GM12878 (cell line): ENCODE results near the gene MYRFL. TPM values are rescaled to one million over a fixed set of nuclear protein-coding genes. Genes with fewer than 3 reads are reported as not detected.
"Not testable (repeated sequence)": the region's sequence is repeated elsewhere in the genome, so short reads cannot be mapped to it uniquely, and the experiment has no call there.

Source experiments
- ATAC-seq: fragments of 200-7000 bp; cut with Tn5 transposase; 3 replicates; pipeline ENCODE4 v1.9.1; 2020; ENCODE audit warnings: mild to moderate bottlenecking, moderate library complexity
- BruUV-seq: library from RNA; stranded (reverse); fragments of 400-500 nt; replicated peaks from 2 replicates; lab custom pipeline; 2021; lab: Mats Ljungman, UMichigan
- CTCF ChIA-PET: fragments of 300-600 bp; sonication (Branson Sonifier 250); formaldehyde crosslinking; extraction: SDS; loops from one replicate; lab custom pipeline; 2021; ENCODE audit warnings: inconsistent platforms; lab: Yijun Ruan, JAX
- POLR2A ChIA-PET: fragments of 350-600 bp; formaldehyde crosslinking; extraction: SDS; loops from one replicate; lab custom pipeline; 2021; ENCODE audit warnings: inconsistent platforms; lab: Charles Lee
- RAD21 ChIA-PET: fragments of 300-600 bp; sonication (Branson Sonifier 250); formaldehyde crosslinking; loops from one replicate; lab custom pipeline; 2023; ENCODE audit warnings: antibody characterized with exemption; ENCODE audit not compliant: unreplicated experiment; lab: Charles Lee
- SMC1A ChIA-PET: fragments of 300-600 bp; sonication (Branson Sonifier 250); formaldehyde crosslinking; loops from one replicate; lab custom pipeline; 2023; ENCODE audit not compliant: unreplicated experiment, uncharacterized antibody; lab: Charles Lee
- DNase-seq: peaks from one replicate; pipeline ENCODE4 v3.0.0-alpha.2; 2011; ENCODE audit warnings: low read depth, low spot score
- FAIRE-seq: peaks from 3 replicates; lab custom pipeline; 2011; peaks lifted over from hg19 to GRCh38; lab: Jason Lieb, UNC
- H2AFZ ChIP-seq: 2 replicates; pipeline ENCODE4 v1.6.0; 2011; ENCODE audit warnings: low read depth, low read length, control low read depth; ENCODE audit not compliant: control insufficient read depth
- H3K27ac ChIP-seq: 2 replicates; pipeline ENCODE4 v1.5.1; 2011; ENCODE audit warnings: control low read depth; ENCODE audit not compliant: control insufficient read depth, insufficient read depth
- H3K27me3 ChIP-seq, 2 experiments: replicated peaks in 1 of 2; 2 replicates each; pipeline versions ENCODE4 v1.6.0 to v1.6.1; 2011; ENCODE audit warnings: low read length in 1 of 2; ENCODE audit not compliant: control insufficient read depth in 2 of 2, insufficient read depth in 2 of 2
- H3K36me3 ChIP-seq, 2 experiments: 2 replicates each; pipeline ENCODE4 v1.5.1; 2011; ENCODE audit warnings: low read length in 1 of 2; ENCODE audit not compliant: control insufficient read depth in 2 of 2, insufficient read depth in 2 of 2
- H3K4me1 ChIP-seq: 2 replicates; pipeline ENCODE4 v1.6.1; 2011; ENCODE audit warnings: mild to moderate bottlenecking, low read length, moderate library complexity, mixed read lengths; ENCODE audit not compliant: control insufficient read depth, insufficient read depth
- H3K4me2 ChIP-seq: 2 replicates; pipeline ENCODE4 v1.6.0; 2011; ENCODE audit warnings: control low read depth; ENCODE audit not compliant: control insufficient read depth, insufficient read depth
- H3K4me3 ChIP-seq: fragments of 200-600 bp; sonication (generic); 2 replicates; pipeline ENCODE4 v1.5.1; 2016
- H3K79me2 ChIP-seq: 2 replicates; pipeline ENCODE4 v1.6.0; 2011; ENCODE audit warnings: low read length; ENCODE audit not compliant: control insufficient read depth, insufficient read depth
- H3K9ac ChIP-seq: 2 replicates; pipeline ENCODE4 v1.8.0; 2011; ENCODE audit warnings: low read length, control low read depth, mixed read lengths; ENCODE audit not compliant: control insufficient read depth, insufficient read depth
- H3K9me3 ChIP-seq: replicated peaks from 3 replicates; pipeline ENCODE4 v1.5.1; 2011; ENCODE audit warnings: mild to moderate bottlenecking, low read length; ENCODE audit not compliant: control insufficient read depth, insufficient read depth
- H4K20me1 ChIP-seq: 2 replicates; pipeline ENCODE4 v1.6.0; 2011; ENCODE audit not compliant: control insufficient read depth, insufficient read depth
- ESRRA ChIP-seq: IDR thresholded peaks from 2 replicates; pipeline ENCODE4 v1.6.1; 2012; ENCODE audit warnings: mild to moderate bottlenecking, low read length, improper control_type of control experiment
- MTA2 ChIP-seq: fragments of 450-650 bp; IDR thresholded peaks from 2 replicates; pipeline ENCODE4 v1.6.1; 2016; ENCODE audit warnings: low read depth, mild to moderate bottlenecking, moderate library complexity
- NFYB ChIP-seq: IDR thresholded peaks from 2 replicates; pipeline ENCODE4 v1.6.1; 2011; ENCODE audit warnings: low read depth, mild to moderate bottlenecking, low read length, improper control_type of control experiment, moderate library complexity; ENCODE audit not compliant: insufficient read depth
- NRF1 ChIP-seq: conservative IDR thresholded peaks from 2 replicates; pipeline ENCODE4 v1.6.1; 2011; ENCODE audit warnings: mild to moderate bottlenecking, low read depth, low read length, improper control_type of control experiment
- YY1 ChIP-seq: IDR thresholded peaks from 2 replicates; pipeline ENCODE4 v1.6.1; 2011; ENCODE audit warnings: low read depth, mild to moderate bottlenecking, low read length
- ZNF24 ChIP-seq: fragments of 450-650 bp; IDR thresholded peaks from 2 replicates; pipeline ENCODE4 v1.6.1; 2017; ENCODE audit warnings: antibody characterized with exemption, mild to moderate bottlenecking
- ZNF592 ChIP-seq: fragments of 450-650 bp; IDR thresholded peaks from 2 replicates; pipeline ENCODE4 v1.6.1; 2017; ENCODE audit warnings: mild to moderate bottlenecking, moderate library complexity
- WGBS: methylation state at CpG from one replicate; pipeline ENCODE4 v1.1.6; 2016; ENCODE audit warnings: low lambda C conversion rate; ENCODE audit not compliant: insufficient replicate concordance, insufficient coverage; ENCODE audit errors: missing lambda C conversion rate; 5-methylcytosine and 5-hydroxymethylcytosine counted together
- in situ Hi-C: fragments of 300-500 bp; cut with MboI; formaldehyde crosslinking; loops from 9 replicates; pipeline ENCODE4 v1.14.3; 2018; ENCODE audit warnings: mixed read lengths
- intact Hi-C: fragments of 100-400 bp; cut with micrococcal nuclease; formaldehyde crosslinking; loops from one replicate; pipeline ENCODE4 v1.14.2; 2022; ENCODE audit not compliant: unreplicated experiment
- polyA plus RNA-seq, 11 experiments: library from polyadenylated mRNA; depleted of rRNA in 4 of 11; unstranded in 6 of 11; stranded (reverse) in 5 of 11; fragments of >200 nt; fragmentation: Nextera tagmentation in 4 of 11; fragmentation: Illumina TruSeq in 1 of 11; extraction: Ambion mirVana in 4 of 11; extraction: Trizol in 1 of 11; gene quantifications; 1 replicate in 1 of 11; 2 replicates in 10 of 11; pipeline versions ENCODE4 v1.2.1 to v1.2.3, GENCODE V29; 2011 to 2016; ENCODE audit warnings: inconsistent platforms in 2 of 11, missing spikeins in 2 of 11, low read depth in 1 of 11
- total RNA-seq, 4 experiments: library from RNA; depleted of rRNA in 3 of 4; stranded (reverse); fragments of >200 nt in 3 of 4; fragmentation: Illumina TruSeq in 1 of 4; extraction: Trizol in 1 of 4; gene quantifications; 2 replicates each; pipeline versions ENCODE4 v1.2.1 to v1.2.3, GENCODE V29; 2013 to 2021
- TF ChIP-seq, protein P1 (sequence below): fragments of 450-650 bp; conservative IDR thresholded peaks from 2 replicates; pipeline ENCODE4 v1.6.1; 2017; ENCODE audit warnings: mild to moderate bottlenecking, moderate library complexity

The MYRFL gene
- total and polyA plus RNA-seq, 10 of the 15 experiments (the other 5 are each of a cell fraction or from before 2014, with no cell fraction given) = 0.24 to 1.8 (median 0.64) TPM

- SMC1A ChIA-PET = no interaction called here
- H3K4me3 ChIP-seq = no peak overlapping the region
- no peaks in the 10 kb centered on the region for H3K9me3 ChIP-seq
- H3K27me3 ChIP-seq = no peaks in the 10 kb centered on the region
- 80% methylated on average over 2 of the region's 2 CpGs for WGBS
- no peak overlapping the region for H3K27ac ChIP-seq
- ATAC-seq = no peak
- no peaks in the 10 kb centered on the region for H3K4me1 ChIP-seq
- H3K36me3 ChIP-seq = no peaks in the 10 kb centered on the region
- DNase-seq = no peak
- CTCF ChIA-PET = no interaction called here
- no peak for TF ChIP-seq ZNF24
- no peak for TF ChIP-seq MTA2
- TF ChIP-seq, protein P1, sequence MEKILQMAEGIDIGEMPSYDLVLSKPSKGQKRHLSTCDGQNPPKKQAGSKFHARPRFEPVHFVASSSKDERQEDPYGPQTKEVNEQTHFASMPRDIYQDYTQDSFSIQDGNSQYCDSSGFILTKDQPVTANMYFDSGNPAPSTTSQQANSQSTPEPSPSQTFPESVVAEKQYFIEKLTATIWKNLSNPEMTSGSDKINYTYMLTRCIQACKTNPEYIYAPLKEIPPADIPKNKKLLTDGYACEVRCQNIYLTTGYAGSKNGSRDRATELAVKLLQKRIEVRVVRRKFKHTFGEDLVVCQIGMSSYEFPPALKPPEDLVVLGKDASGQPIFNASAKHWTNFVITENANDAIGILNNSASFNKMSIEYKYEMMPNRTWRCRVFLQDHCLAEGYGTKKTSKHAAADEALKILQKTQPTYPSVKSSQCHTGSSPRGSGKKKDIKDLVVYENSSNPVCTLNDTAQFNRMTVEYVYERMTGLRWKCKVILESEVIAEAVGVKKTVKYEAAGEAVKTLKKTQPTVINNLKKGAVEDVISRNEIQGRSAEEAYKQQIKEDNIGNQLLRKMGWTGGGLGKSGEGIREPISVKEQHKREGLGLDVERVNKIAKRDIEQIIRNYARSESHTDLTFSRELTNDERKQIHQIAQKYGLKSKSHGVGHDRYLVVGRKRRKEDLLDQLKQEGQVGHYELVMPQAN = no peak
- no peak for TF ChIP-seq NRF1
- no peak for TF ChIP-seq NFYB
- no peak for TF ChIP-seq ZNF592
- TF ChIP-seq YY1 = no peak
- TF ChIP-seq ESRRA = no peak
- POLR2A ChIA-PET = no interaction called here
- H4K20me1 ChIP-seq = no peaks in the 10 kb centered on the region
- in situ Hi-C loops = no loop called here
- H3K4me2 ChIP-seq = no peak overlapping the region
- no peak overlapping the region for H3K9ac ChIP-seq
- no peak overlapping the region for H2AFZ ChIP-seq
- no peak for FAIRE-seq
- RAD21 ChIA-PET = no interaction called here
- H3K79me2 ChIP-seq = no peaks in the 10 kb centered on the region
- intact Hi-C loops = no loop called here
- no TSS peak for BruUV-seq
Measured at GRCh38 chr12:69851976-69852375, 26.9 kb downstream of the MYRFL start.

- POLR2A ChIA-PET = not testable (repeated sequence)
Measured at GRCh38 chr12:69853176-69853961, 28.3 kb downstream of the MYRFL start.

More at GRCh38 chr12:69853176-69853961, 28.3 kb downstream of the MYRFL start:
- H3K27me3 ChIP-seq, in situ Hi-C loops, H3K9me3 ChIP-seq, DNase-seq, RAD21 ChIA-PET, SMC1A ChIA-PET, intact Hi-C loops, H4K20me1 ChIP-seq, H3K4me1 ChIP-seq, H3K36me3 ChIP-seq, ATAC-seq, CTCF ChIA-PET, H3K9ac ChIP-seq, H2AFZ ChIP-seq, H3K4me2 ChIP-seq, H3K27ac ChIP-seq, H3K79me2 ChIP-seq, FAIRE-seq, BruUV-seq, H3K4me3 ChIP-seq: not testable (repeated sequence)
- WGBS = 94% methylated on average over 44 of the region's 61 CpGs
